GM19238 (cell line): ENCODE results near the gene RPRD1B.
A peak's percentile ranks its signal among the peaks of the same experiment; 100 is the strongest.

Experiments used
- DNase-seq: peaks from one replicate; pipeline ENCODE4 v3.0.0; 2011; ENCODE audit warnings: low spot score; ENCODE audit not compliant: insufficient read length

Gene RPRD1B

GRCh38 chr20:38033330-38034107, at the start of gene RPRD1B, which contains the start of gene TTI1:
Gene RPRD1B, plus strand, starts transcription at chr20:38033746. Its CDS starts 202 bp downstream, at chr20:38033948.
Gene TTI1, minus strand, starts transcription at chr20:38033456. Its CDS starts 19,640 bp downstream, at chr20:38013816.
- DNase-seq, result peak; percentile 80

- DNase-seq, result no peak
These were observed 49.3 kb upstream of the RPRD1B start for GRCh38 chr20:37984018-37984785.

- DNase-seq, result no peak
These were observed 47.3 kb upstream of the RPRD1B start for GRCh38 chr20:37986044-37986858.

- no peak for DNase-seq
These were observed 46.5 kb upstream of the RPRD1B start for GRCh38 chr20:37986873-37987601.

- no peak for DNase-seq
These were observed 45.8 kb upstream of the RPRD1B start for GRCh38 chr20:37987602-37988290.

- no peak for DNase-seq
These were observed 45.1 kb upstream of the RPRD1B start for GRCh38 chr20:37988306-37988954.

GRCh38 chr20:37989601-37990295, 43.8 kb upstream of the RPRD1B start:
- no peak for DNase-seq

- peak; percentile 85 for DNase-seq
These were observed 42.9 kb upstream of the RPRD1B start for GRCh38 chr20:37990571-37991151.

- DNase-seq, result no peak
These were observed 42.2 kb upstream of the RPRD1B start for GRCh38 chr20:37991157-37991866.

- DNase-seq, result no peak
These were observed 41.6 kb upstream of the RPRD1B start for GRCh38 chr20:37991908-37992307.

GRCh38 chr20:37992802-37993409, 40.6 kb upstream of the RPRD1B start:
- DNase-seq, result peak; percentile 41

- no peak for DNase-seq
These were observed 39.0 kb upstream of the RPRD1B start for GRCh38 chr20:37994512-37994911.

GRCh38 chr20:37995856-37996605, 37.5 kb upstream of the RPRD1B start:
- no peak for DNase-seq

GRCh38 chr20:37997516-37997915, 36.0 kb upstream of the RPRD1B start:
- DNase-seq, result no peak

GRCh38 chr20:37999526-38000263, 33.9 kb upstream of the RPRD1B start:
- no peak for DNase-seq

- no peak for DNase-seq
These were observed 33.3 kb upstream of the RPRD1B start for GRCh38 chr20:38000293-38000692.
